GM12873 (cell line): Measurements from ENCODE around the gene HYOU1.

ENCODE experiments used
- CTCF ChIP-seq: IDR thresholded peaks from 2 replicates; pipeline ENCODE4 v1.5.1; 2012; ENCODE audit warnings: low read depth, mild to moderate bottlenecking, moderate library complexity, low read length, control low read depth; ENCODE audit not compliant: insufficient read depth; ENCODE audit errors: missing control alignments

Gene HYOU1

GRCh38 chr11:119030329-119031047 lies 26.5 kb downstream of the HYOU1 start, which contains the start of gene SLC37A4:
Gene SLC37A4 (minus strand): TSS chr11:119030877.
- TF ChIP-seq CTCF, result peak; percentile 92

- TF ChIP-seq CTCF, result no peak
These were observed 27.0 kb downstream of the HYOU1 start for GRCh38 chr11:119030029-119030328.

- no peak for TF ChIP-seq CTCF
These were observed 27.5 kb downstream of the HYOU1 start for GRCh38 chr11:119029340-119030028.

- TF ChIP-seq CTCF, result no peak
These were observed 28.0 kb downstream of the HYOU1 start for GRCh38 chr11:119029069-119029339.

GRCh38 chr11:119028346-119029068 lies 28.5 kb downstream of the HYOU1 start:
- no peak for TF ChIP-seq CTCF

- TF ChIP-seq CTCF, result no peak
These were observed 29.3 kb downstream of the HYOU1 start for GRCh38 chr11:119027561-119028345.

- no peak for TF ChIP-seq CTCF
These were observed 30.0 kb downstream of the HYOU1 start for GRCh38 chr11:119026970-119027369.
